Measurements from ENCODE around the gene RUVBL1.

DNA sequence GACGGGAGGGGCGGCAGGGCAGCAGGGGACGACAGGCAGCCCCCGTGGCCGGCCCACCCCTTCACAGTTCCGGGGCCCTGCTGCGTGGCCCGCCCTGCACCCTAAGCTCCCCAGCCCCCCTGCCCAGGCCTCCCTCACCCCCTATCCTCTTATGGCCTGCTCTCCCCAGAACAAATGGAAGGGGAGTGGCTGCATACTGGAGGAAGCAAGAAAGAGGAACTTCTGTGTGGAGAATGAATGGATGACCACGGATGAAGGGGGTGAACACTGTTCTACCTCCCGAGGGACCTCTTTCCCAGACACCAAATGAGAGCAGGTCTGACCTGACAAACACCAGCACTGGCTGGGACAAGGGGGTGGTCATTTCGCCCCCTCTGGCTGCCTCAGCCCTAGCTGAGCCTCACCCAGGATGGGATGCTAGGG, 46.4 kb downstream of the RUVBL1 start:
- TF ChIP-seq, protein P1, sequence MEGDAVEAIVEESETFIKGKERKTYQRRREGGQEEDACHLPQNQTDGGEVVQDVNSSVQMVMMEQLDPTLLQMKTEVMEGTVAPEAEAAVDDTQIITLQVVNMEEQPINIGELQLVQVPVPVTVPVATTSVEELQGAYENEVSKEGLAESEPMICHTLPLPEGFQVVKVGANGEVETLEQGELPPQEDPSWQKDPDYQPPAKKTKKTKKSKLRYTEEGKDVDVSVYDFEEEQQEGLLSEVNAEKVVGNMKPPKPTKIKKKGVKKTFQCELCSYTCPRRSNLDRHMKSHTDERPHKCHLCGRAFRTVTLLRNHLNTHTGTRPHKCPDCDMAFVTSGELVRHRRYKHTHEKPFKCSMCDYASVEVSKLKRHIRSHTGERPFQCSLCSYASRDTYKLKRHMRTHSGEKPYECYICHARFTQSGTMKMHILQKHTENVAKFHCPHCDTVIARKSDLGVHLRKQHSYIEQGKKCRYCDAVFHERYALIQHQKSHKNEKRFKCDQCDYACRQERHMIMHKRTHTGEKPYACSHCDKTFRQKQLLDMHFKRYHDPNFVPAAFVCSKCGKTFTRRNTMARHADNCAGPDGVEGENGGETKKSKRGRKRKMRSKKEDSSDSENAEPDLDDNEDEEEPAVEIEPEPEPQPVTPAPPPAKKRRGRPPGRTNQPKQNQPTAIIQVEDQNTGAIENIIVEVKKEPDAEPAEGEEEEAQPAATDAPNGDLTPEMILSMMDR (conservative IDR thresholded peaks at IDR 0.05; ENCODE audit: low read depth, low read length), result no peak
- no peak for TF ChIP-seq EZH2 (IDR thresholded peaks at IDR 0.05; ENCODE audit: borderline replicate concordance, low read depth, low read length, poor library complexity, severe bottlenecking)
